Ramos (cell line): Measurements from ENCODE around the gene RNF115.

Experiments used
- in situ Hi-C: fragments of 300-500 bp; cut with MboI; formaldehyde crosslinking; loops from one replicate; pipeline ENCODE4 v1.14.3; 2022; ENCODE audit warnings: low sequenced_read_pairs; ENCODE audit not compliant: unreplicated experiment

The RNF115 gene

DNA sequence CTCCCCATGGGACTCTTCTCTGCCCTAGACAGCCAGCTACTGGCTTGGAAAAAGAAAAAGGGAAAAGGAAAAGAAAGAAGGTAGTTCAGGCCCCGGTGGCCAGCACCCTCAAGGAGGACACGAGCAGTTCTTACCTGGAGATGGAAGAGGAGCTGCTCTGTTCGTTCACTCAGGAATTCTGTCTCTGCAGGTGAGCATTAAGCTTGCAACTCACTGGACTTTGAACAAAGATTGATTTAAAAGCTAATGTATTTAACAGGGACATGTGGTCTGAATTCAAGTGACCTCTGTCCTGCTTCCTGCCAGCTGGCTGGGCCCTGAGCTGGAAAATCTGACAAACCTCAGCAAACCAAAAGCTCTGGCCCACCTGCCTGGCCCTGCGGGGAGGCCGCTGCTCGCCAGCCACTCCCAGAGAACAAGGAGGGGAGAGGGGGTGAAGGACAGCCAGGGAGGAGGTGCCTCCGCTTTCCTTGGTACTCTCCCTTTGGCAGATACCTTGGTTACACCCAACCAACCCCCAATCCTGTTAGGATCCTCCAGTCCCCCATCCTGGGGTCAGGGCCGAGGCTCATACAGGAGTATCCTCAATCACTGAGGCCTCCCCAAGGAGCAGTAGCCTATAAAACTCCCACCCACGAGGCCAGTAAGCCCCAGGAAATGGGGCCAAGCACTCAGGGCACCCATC, 116.6 kb downstream of the RNF115 start, which contains the start of gene PDZK1:
Gene PDZK1 (minus strand): TSS at position 186 of the 685 bp plus-strand sequence. CDS start 19,347 bp downstream, outside the sequence.
- in situ Hi-C loops = no loop called here

DNA sequence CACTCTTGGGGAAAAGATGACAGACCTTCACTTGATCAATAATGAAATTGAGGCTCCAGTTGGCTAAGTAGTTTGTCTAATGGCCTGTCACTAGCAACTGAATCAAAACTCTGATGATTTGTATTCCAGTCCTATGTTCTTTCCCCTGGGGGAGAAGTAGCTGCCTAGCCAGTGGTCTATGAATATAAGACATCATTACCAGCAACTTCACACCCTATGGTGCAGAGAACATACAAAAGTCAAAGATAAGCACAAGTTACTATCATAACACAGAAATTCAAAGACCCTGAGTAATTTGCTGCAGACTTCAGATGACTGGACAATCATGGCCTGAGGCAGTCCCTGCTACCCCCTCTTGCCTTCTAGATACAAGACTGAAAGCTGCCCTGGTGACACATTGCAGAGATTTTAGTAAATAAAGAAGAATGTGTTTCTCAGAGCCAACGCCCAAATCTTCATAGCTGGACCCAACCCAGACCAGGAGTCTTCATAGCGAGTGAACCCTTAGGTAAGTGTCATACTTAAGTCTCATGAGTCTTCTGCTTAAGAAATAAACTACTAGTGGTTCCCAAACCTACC, 117.7 kb downstream of the RNF115 start:
- in situ Hi-C loops = no loop called here

DNA sequence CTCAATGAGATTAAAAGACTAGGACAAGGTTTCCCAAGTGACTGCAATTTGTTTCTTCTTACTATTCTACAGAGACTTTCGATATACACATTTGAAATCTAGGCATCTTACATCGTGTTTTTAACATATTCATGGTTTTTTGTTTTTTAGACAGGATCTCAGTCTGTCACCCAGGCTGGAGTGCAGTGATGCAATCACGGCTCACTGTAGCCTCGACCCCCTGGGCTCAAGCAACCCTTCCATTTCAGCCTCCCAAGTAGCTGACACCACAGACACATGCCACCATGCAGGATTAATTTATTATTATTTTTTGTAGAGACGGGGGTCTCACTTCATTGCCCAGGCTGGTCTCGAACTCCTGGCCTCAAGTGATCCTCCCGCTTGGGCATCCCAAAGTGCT, 118.3 kb downstream of the RNF115 start:
- in situ Hi-C loops = no loop called here

DNA sequence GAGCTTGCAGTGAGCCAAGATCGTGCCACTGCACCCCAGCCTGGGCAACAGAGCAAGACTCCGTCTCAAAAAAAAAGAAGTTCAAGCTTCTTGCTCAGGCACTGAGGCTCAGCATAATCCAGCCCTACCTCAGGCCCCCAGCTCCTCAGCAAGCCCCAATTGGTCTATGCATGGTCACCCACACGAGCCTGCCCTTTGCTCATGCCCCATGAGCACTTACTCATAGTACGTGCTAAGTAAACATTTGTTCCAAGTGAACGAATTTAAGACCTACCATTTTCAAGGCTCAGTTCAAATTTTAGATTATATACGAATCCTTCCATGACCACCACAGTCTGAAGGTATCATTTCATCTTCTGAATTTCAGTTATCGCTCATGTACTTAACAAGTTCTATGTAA, 121.1 kb downstream of the RNF115 start:
- in situ Hi-C loops = no loop called here

DNA sequence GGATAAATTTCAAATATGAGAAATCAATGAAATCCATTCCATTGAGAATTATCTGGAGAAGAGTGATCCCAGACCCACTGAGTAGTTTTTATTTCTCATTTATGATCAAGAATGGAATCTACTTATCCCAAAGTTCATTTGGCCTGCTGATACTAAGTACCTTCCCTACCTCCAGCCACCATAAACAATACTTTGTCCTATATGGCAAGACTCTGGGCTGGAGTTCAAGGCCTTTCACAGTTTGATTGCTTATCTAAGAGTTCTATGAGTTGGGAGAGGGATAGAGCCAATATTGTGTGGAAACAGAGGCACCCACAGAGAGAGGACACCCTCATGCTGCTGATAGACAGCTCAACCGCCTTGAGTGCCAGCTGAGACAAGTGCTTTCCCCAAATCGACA, 121.8 kb downstream of the RNF115 start:
- in situ Hi-C loops = no loop called here

DNA sequence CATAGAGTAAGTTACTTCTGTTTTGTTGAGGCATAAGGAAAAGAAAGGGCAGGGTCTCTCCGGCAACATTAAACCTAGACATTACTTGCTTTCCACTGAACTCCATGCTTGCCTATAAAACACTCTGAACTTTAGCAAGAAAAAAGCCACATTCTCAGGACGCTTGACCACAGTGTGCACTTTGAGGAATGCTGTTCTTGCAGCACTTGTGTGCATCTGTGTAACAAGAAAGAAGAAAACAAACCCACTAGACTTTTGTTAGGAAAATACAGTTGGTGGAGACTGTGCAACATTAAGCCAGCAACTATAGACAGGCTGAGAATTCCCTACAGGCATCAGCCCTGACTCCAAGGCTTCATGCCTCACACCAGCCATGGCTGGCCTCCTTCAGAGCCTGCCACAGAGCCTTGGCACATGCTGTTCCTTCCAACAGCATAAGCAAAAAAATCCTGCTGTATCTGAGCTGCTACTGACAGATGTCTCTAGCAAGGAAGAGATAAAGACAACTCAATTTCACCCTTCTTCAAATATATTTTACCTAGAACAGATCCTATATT, 122.5 kb downstream of the RNF115 start:
- in situ Hi-C loops = no loop called here

DNA sequence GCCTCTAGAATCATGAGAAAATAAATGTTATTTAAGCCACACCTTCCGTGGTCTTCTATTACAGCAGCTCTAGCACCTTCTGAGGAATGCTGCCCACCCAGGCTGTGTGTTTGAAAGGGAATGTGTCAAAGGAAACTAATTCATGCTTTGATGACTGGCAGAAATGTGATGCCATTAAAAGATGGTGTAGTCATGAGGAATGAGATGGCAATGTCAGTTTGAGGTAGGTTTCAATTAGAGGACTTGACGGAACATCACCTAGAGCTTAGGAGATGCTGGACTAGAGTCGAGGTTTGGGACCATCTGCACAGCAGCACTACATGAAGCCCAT, 127.3 kb downstream of the RNF115 start:
- in situ Hi-C loops = no loop called here

DNA sequence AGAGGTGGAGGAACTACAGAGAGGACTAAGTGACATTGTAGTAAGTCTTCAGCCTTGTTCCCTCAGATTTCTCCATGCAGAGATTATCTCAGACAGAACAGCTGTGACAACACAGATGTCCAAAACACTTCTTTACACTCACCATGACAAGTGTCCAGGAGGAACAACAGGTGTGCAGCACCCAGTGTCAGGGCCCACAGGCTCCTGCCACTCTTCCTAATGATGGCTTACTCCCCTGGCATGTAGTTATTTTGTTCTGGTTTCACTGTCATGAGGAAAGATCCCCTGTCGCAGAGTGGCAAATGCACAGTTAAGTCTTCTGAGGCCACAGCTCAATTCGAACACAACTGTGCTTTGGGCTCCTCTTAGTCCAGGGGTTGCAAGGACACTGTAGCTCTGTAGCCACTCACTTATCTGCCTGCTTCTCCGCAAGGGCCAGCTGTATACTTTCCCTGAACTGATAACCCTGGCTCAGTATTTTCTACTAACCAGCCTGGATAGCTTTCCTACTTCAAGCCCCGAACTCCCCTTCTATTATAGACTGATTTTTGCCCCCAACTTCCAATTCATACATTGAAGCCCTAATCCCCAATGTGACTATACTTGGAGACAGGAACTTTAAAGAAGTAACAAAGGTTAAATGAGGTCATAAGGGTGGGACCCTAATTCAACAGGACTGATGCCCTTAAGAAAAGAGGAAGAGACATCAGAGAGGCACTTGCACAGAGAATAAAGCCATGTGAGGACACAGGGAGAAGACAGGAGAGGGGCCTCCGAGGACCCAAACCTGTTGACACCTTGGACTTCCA, 127.9 kb downstream of the RNF115 start:
- in situ Hi-C loops = no loop called here

DNA sequence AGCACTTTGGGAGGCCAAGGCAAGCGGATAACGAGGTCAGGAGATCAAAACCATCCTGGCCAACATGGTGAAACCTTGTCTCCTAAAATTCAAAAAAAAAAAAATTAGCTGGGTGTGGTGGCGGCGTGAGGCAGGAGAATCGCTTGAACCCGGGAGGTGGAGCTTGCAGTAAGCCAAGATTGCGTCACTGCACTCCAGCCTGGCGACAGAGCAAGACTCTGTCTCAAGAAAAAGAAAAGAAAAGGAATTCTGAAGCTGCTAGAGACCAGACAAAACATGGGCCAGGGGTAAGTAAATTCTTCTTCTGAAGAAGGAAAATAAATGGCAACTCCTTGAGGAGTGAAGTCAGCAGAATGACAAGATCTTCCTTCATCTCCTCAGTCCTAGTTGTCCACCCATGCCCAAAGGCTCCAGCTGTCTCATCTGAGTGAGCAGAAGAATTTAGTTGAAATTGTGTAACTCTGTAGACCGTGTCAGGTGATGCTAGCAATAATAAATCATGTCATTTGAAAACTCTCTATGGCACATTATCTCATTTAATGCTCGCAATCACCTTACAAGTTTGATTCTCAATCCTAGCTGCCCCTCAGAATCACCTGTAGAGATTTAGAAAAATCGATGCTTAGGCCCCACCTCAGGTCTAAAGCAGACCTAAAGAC, 131.0 kb downstream of the RNF115 start:
- in situ Hi-C loops = no loop called here

DNA sequence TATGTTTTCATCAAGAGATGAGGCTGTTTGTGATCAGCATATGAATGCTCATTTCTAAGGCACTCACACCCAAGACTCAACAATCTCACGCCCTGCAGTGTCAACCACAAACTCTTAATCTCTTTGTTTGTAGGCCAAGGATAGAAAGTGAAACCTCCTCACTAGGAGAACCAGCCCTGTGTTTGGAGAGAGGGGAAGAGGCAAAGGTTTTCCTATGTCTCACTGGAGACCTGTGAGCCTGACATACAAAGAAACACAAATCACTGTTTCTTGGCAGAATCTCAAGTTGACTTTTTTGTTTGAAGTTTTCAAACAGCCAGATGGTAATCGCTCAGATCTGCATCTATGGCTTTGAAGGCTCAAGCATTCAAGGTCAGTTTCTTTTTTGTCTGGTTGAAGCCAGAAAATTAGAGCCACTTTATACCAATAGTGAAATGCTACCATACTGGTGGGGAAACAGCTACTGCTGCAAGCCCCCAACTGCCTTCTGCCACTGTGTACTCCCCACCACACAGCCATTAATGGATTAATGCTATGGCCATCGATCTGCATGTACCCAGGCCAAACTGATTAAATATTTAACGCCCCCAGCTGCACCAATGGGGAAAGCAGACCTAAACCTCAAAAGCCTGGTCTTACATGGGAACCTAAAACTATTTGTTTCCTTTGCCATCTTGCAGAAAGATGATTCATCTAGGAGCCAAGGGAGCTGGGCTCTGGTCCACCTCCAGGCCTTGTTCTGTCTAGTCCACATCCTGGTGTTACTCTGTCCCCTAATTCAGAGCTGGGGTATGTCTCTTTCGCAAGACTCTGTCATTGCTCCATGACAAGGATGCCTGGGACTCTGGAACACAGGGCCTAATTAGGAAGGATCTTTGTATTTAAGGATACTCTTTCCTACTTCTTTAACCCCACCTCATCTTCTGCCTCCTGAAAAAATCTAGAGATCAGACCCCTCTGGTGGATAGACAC, 133.0 kb downstream of the RNF115 start:
- in situ Hi-C loops = no loop called here

DNA sequence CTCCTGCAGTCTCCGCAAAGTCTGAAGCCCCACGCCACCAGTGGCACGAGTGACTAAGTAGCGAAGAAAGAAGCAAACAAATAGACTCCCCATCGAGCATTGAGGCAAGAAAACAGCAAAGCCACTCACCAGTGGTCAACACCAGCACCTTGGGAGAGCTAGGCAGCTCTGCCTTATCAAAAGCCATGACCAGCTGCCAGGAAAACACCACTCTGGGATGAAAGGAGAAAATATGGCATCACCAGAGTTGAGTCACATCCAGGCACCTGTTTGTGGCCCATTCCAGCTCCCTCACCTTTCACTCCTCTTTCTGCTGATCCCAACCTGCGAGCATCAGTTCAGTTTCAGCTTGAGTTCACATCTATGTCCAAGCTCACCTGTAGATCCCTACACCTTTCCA, 134.0 kb downstream of the RNF115 start:
- in situ Hi-C loops = no loop called here

DNA sequence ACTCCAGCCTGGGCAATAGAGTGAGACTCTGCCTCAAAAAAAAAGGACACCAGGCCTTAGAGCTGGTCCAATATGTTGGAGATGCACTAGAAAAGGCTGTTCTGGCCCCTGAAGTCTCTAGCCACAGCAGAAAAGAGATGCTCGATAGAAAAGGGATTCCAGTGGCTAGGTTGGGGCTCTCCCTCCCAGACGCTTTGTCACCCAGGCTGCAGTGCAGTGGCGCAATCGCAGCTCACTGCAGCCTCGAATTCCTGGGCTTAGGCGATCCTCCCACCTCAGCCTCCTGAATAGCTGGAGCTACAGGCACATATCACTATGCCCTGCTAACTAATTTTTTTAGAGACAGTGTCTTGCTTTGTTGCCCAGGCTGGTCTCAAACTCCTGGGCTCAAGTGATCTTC, 135.0 kb downstream of the RNF115 start:
- in situ Hi-C loops = no loop called here
